CD4-positive, alpha-beta T cell (primary cell): ENCODE measurements around the gene EIF2B1. TPM values are rescaled to one million over a fixed set of nuclear protein-coding genes. Genes with fewer than 3 reads are reported as not detected.

Experiments used
- ATAC-seq: fragments of 200-7000 bp; cut with Tn5 transposase; one replicate; pipeline ENCODE4 v1.10.0; 2022; ENCODE audit warnings: mild to moderate bottlenecking; ENCODE audit not compliant: poor library complexity
- CTCF ChIA-PET: fragments of 350-600 bp; sonication (Branson Sonifier 250); formaldehyde crosslinking; loops from one replicate; lab custom pipeline; 2021; ENCODE audit warnings: antibody characterized with exemption, inconsistent platforms; lab: Charles Lee
- POLR2A ChIA-PET: fragments of 350-600 bp; sonication (Branson Sonifier 250); formaldehyde crosslinking; loops from one replicate; lab custom pipeline; 2021; ENCODE audit warnings: antibody characterized with exemption, inconsistent platforms; lab: Charles Lee
- DNase-seq, 14 experiments: peaks; one replicate each; pipeline ENCODE4 v3.0.0-alpha.2; 2013 to 2020; ENCODE audit warnings: mixed read lengths in 2 of 14
- H3K27ac ChIP-seq, 2 donors: one replicate each; pipeline versions ENCODE4 v1.5.1 to v1.7.0; 2013; ENCODE audit warnings: low read length in 2 of 2, low read depth in 1 of 2, mild to moderate bottlenecking in 1 of 2
- H3K27me3 ChIP-seq, 2 experiments: 1 replicate in 1 of 2; 2 replicates in 1 of 2; pipeline versions ENCODE4 v1.6.1 to v1.7.0; 2013; ENCODE audit warnings: low read length in 2 of 2, control low read depth in 1 of 2, mild to moderate bottlenecking in 1 of 2, moderate library complexity in 1 of 2; ENCODE audit not compliant: insufficient read depth in 2 of 2, control insufficient read depth in 1 of 2
- H3K36me3 ChIP-seq: one replicate; pipeline ENCODE4 v1.6.1; 2013; ENCODE audit warnings: low read length, control low read depth; ENCODE audit not compliant: insufficient read depth
- H3K4me1 ChIP-seq: one replicate; pipeline ENCODE4 v1.6.1; 2013; ENCODE audit warnings: low read length, control low read depth; ENCODE audit not compliant: insufficient read depth
- H3K4me3 ChIP-seq: one replicate; pipeline ENCODE4 v1.5.1; 2013; ENCODE audit warnings: mild to moderate bottlenecking, low read length, moderate library complexity
- H3K9me3 ChIP-seq, 2 experiments: 1 replicate in 1 of 2; 2 replicates in 1 of 2; pipeline versions ENCODE4 v1.6.1 to v1.7.0; 2013; ENCODE audit warnings: low read length in 2 of 2, mild to moderate bottlenecking in 2 of 2, control low read depth in 1 of 2, moderate library complexity in 1 of 2; ENCODE audit not compliant: control insufficient read depth in 1 of 2, insufficient read depth in 1 of 2
- H3K27ac Mint-ChIP-seq: one replicate; pipeline ENCODE4 v1.8.0; 2020; ENCODE audit warnings: mixed read lengths
- H3K27me3 Mint-ChIP-seq: one replicate; pipeline ENCODE4 v1.8.0; 2021; ENCODE audit warnings: mixed read lengths
- H3K36me3 Mint-ChIP-seq: one replicate; pipeline ENCODE4 v1.8.0; 2021; ENCODE audit warnings: low read depth, mixed read lengths
- H3K4me1 Mint-ChIP-seq: one replicate; pipeline ENCODE4 v1.8.0; 2021; ENCODE audit warnings: low read depth, mixed read lengths
- H3K4me3 Mint-ChIP-seq: one replicate; pipeline ENCODE4 v1.8.0; 2020; ENCODE audit warnings: mild to moderate bottlenecking, mixed read lengths
- H3K9me3 Mint-ChIP-seq: one replicate; pipeline ENCODE4 v1.8.0; 2020; ENCODE audit warnings: mixed read lengths
- intact Hi-C, 2 experiments: fragments of 100-400 bp; cut with DNase I in 1 of 2; cut with micrococcal nuclease in 1 of 2; formaldehyde crosslinking; loops; one replicate each; pipeline versions ENCODE4 v1.15.1 to v1.9.0; 2023 to 2025; cut with DNase I, micrococcal nuclease
- total RNA-seq, 174 experiments: library from RNA in 2 of 174; stranded (reverse) in 2 of 174; gene quantifications; one replicate each; pipeline ENCODE4 v1.2.3 and lab custom pipeline; 2021 to 2026
- TF ChIP-seq, protein P1 (sequence below): fragments of 200-600 bp; IDR thresholded peaks from one replicate; pipeline ENCODE4 v1.8.0; 2022; ENCODE audit warnings: antibody characterized with exemption, mild to moderate bottlenecking

The EIF2B1 gene
- total RNA-seq, 2 experiments from 2014 or later: 36.0 to 37.3 TPM

DNA sequence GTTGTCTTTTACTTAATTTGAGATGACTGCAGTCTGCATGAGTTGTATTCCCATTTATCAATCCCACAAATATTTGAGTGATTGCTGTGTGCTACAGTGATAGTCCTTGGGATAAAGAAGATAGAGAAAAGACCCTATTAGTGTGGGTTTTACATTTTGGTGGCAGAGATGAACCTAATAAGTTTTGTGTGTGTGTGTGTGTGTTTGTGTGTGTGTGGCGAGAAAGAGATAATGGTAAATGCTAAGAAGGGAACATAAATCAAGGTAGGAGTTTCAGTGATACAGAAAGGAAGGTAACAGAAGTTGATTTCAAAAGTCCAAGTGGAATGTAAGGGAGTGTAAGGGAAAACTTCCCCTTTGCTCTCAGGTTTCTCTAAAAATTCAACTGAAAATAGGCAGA is 34.2 kb downstream of the EIF2B1 start:
- Histone ChIP-seq H3K4me1 (peaks cover 27% of the 10 kb centered on the region), H3K27me3 (no peaks in the 10 kb centered on the region), H3K27ac (no peak overlapping the region), H3K4me3 (no peak overlapping the region), H3K9me3 (no peaks in the 10 kb centered on the region), H3K36me3 (peaks cover 37% of the 10 kb centered on the region)
- Mint-ChIP-seq H3K27me3 (no peaks in the 10 kb centered on the region), H3K9me3 (no peaks in the 10 kb centered on the region), H3K36me3 (peaks cover 46% of the 10 kb centered on the region), H3K27ac (peak overlapping the region; percentile 70), H3K4me1 (peaks cover 28% of the 10 kb centered on the region), H3K4me3 (peak overlapping the region; percentile 74)
- intact Hi-C loops: no loop called here
- DNase-seq (no peak), ATAC-seq (no peak)
- ChIA-PET POLR2A (no interaction called here), CTCF (no interaction called here)
- TF ChIP-seq, protein P1, sequence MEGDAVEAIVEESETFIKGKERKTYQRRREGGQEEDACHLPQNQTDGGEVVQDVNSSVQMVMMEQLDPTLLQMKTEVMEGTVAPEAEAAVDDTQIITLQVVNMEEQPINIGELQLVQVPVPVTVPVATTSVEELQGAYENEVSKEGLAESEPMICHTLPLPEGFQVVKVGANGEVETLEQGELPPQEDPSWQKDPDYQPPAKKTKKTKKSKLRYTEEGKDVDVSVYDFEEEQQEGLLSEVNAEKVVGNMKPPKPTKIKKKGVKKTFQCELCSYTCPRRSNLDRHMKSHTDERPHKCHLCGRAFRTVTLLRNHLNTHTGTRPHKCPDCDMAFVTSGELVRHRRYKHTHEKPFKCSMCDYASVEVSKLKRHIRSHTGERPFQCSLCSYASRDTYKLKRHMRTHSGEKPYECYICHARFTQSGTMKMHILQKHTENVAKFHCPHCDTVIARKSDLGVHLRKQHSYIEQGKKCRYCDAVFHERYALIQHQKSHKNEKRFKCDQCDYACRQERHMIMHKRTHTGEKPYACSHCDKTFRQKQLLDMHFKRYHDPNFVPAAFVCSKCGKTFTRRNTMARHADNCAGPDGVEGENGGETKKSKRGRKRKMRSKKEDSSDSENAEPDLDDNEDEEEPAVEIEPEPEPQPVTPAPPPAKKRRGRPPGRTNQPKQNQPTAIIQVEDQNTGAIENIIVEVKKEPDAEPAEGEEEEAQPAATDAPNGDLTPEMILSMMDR: no peak

DNA sequence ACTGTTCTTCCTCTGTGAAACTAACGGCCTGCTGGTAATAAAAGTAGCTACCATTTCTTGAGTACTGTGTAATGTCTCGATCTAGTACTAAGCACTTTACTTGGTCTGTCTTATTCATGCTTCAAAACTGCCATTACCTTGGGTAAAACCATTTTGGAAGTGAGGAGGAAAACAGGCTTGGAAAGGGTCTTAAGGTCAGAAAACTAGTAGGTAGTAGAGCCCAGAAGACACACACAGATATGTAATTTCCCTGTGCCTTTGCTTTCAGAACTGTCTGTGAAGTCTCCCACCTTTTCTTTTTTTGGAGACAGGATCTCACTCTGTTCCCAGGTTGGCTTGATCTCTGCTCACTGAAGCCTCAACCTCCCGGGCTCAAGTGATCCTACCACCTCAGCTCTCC is 35.0 kb downstream of the EIF2B1 start:
- H3K27ac Mint-ChIP-seq: no peak overlapping the region
- TF ChIP-seq, protein P1: no peak
- peaks cover 49% of the 10 kb centered on the region for H3K36me3 Mint-ChIP-seq
- peaks cover 37% of the 10 kb centered on the region for H3K36me3 ChIP-seq
- H3K9me3 ChIP-seq: no peaks in the 10 kb centered on the region
- no peak for ATAC-seq
- ChIA-PET CTCF (interaction anchor here (1.0 kb wide), 1 partner anchor 233 kb away, joined by 3 read pairs; no protein-coding TSS in a partner anchor), POLR2A (no interaction called here)
- peaks cover 23% of the 10 kb centered on the region for H3K4me1 ChIP-seq
- H3K27me3 ChIP-seq: no peaks in the 10 kb centered on the region
- no peak for DNase-seq
- H3K4me3 Mint-ChIP-seq: no peak overlapping the region
- H3K27me3 Mint-ChIP-seq: no peaks in the 10 kb centered on the region
- H3K4me3 ChIP-seq: no peak overlapping the region
- intact Hi-C loops: no loop called here
- no peaks in the 10 kb centered on the region for H3K9me3 Mint-ChIP-seq
- H3K27ac ChIP-seq: no peak overlapping the region
- peaks cover 26% of the 10 kb centered on the region for H3K4me1 Mint-ChIP-seq

DNA sequence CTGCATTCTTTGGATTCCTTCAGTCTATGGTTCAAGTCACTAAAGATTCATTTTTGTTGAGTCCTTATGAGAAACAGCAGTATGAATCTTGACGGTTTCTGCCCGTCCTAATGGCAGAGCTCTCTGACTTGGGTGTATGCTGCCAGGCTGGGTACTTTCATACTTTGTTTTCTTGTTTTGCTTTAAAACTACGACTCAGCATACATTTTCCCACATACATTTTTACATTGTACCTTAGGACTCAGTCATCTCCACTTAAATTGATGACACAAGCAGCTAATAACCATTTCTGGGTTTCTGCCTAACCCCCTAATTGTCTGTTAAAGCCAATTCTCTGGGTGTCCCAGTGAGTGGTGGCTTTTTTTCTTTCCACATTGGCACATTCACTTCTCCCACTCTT is 36.4 kb downstream of the EIF2B1 start:
- ChIA-PET CTCF (no interaction called here), POLR2A (no interaction called here)
- ATAC-seq: no peak
- peaks cover 49% of the 10 kb centered on the region for H3K36me3 Mint-ChIP-seq
- no peaks in the 10 kb centered on the region for H3K27me3 ChIP-seq
- peaks cover 46% of the 10 kb centered on the region for H3K36me3 ChIP-seq
- no peak overlapping the region for H3K27ac Mint-ChIP-seq
- H3K4me3 ChIP-seq: no peak overlapping the region
- intact Hi-C loops: no loop called here
- no peak for DNase-seq
- H3K9me3 ChIP-seq: no peaks in the 10 kb centered on the region
- no peak overlapping the region for H3K27ac ChIP-seq
- peaks cover 12% of the 10 kb centered on the region for H3K4me1 ChIP-seq
- no peaks in the 10 kb centered on the region for H3K9me3 Mint-ChIP-seq
- H3K4me3 Mint-ChIP-seq: no peak overlapping the region
- peaks cover 20% of the 10 kb centered on the region for H3K4me1 Mint-ChIP-seq
- TF ChIP-seq, protein P1: no peak
- no peaks in the 10 kb centered on the region for H3K27me3 Mint-ChIP-seq
